Activated T-cell treated with anti-CD3 and anti-CD28 coated beads, Interleukin-2, amount 50 U/mL, for 72 hours (primary cell): Measurements from ENCODE around the gene XAB2. TPM values are rescaled to one million over a fixed set of nuclear protein-coding genes. Genes with fewer than 3 reads are reported as not detected.

Experiments
- ATAC-seq, 2 donors: fragments of 150-1000 bp; cut with Tn5 transposase; replicated peaks in 1 of 2; 2 replicates each; pipeline ENCODE4 v1.10.0; 2021; ENCODE audit warnings: moderate library complexity in 2 of 2, mild to moderate bottlenecking in 1 of 2
- DNase-seq, 2 donors: peaks; one replicate each; pipeline ENCODE4 v3.0.0; 2021 to 2022; ENCODE audit warnings: mixed read lengths in 1 of 2
- H3K27ac Mint-ChIP-seq: one replicate; pipeline ENCODE4 v1.8.0; 2022; ENCODE audit warnings: mild to moderate bottlenecking, moderate library complexity, mixed read lengths
- H3K27me3 Mint-ChIP-seq: one replicate; pipeline ENCODE4 v1.8.0; 2022; ENCODE audit warnings: low read depth, mixed read lengths
- H3K36me3 Mint-ChIP-seq, 2 donors: one replicate each; pipeline ENCODE4 v1.8.0; 2022; ENCODE audit warnings: mixed read lengths in 2 of 2, mild to moderate bottlenecking in 1 of 2; ENCODE audit not compliant: insufficient read depth in 2 of 2
- H3K4me1 Mint-ChIP-seq: one replicate; pipeline ENCODE4 v1.8.0; 2022; ENCODE audit warnings: low read depth, mixed read lengths
- H3K4me3 Mint-ChIP-seq, 2 donors: one replicate each; pipeline ENCODE4 v1.8.0; 2022; ENCODE audit warnings: mild to moderate bottlenecking in 2 of 2, mixed read lengths in 2 of 2, moderate library complexity in 2 of 2
- H3K9me3 Mint-ChIP-seq, 2 donors: one replicate each; pipeline ENCODE4 v1.8.0; 2022; ENCODE audit warnings: mixed read lengths in 2 of 2
- total RNA-seq, 2 donors: library from RNA; stranded (reverse); gene quantifications; one replicate each; pipeline ENCODE4 v1.2.3, GENCODE V29; 2022

The XAB2 gene
- total RNA-seq, 2 donors from 2014 or later = 53.3 to 59.3 TPM

DNA sequence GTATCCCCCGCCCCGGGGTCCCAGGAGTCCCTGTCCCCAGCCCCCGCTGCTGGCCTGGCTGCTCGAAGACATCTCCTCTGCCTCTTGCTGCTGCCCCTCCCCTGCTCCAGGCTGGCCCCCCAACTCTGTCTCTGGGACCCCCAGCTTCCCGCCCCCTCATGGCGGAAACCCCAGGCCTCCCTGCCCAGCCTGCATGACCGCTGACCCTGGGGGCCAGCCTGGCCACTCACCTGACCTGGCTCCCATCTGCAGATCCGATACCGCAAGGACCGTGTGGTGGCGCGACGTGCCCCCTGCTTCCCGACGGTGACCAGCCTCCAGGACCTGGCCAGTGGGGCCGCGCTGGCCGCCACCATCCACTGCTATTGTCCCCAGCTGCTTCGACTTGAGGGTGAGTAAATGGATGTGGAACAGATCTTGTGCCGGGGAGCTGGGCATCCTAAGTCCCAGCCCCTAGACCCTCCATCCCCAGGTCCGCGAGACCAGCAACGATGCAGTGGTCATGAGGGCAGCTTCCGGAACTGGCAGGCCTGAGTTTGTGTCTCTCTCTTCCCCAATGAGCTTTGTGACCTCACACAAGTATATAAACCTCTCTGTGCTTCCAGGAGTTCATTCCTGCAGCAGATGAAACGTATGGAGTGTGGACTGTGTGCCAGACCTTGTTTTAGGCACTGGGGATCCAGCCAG is 21.3 kb downstream of the XAB2 start:
- Mint-ChIP-seq H3K27me3 (no peaks in the 10 kb centered on the region), H3K9me3 (no peaks in the 10 kb centered on the region)

DNA sequence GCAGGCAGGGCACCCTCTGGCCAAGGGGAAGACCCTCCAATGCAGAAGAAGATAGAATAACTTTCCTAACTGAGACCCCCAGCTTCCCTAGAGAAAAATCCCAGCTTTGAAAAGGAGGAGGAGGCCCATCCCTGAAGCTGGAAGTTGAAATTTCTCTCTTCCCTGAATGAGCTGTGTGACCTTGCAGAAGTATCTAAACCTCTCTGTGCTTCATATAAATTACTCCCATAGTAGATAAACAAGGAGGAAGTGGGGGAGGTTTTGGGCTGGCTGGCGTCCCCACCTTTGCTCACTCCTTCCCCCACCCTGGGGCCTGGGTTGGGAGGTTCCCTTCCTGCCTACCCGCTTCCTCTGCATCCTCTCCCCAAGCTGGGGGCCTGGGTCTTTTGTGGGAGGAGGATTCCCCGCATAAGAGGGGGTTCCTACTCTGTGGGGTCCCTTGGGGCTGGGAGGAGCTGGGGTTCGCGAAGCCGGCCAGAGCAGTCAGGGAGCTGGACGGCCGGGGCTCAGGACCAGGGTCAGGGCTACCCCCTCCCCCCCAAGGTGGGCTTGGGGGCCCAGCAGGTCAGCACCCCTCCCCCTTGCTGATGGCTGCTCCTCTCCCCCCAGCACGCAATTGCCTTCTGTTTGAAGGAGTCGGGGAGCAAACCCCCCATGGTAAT is 22.0 kb downstream of the XAB2 start:
- ATAC-seq (no peak), DNase-seq (no peak)
- no peak overlapping the region for H3K4me3 Mint-ChIP-seq
- H3K36me3 Mint-ChIP-seq = no peaks in the 10 kb centered on the region
- H3K4me1 Mint-ChIP-seq = no peaks in the 10 kb centered on the region
- H3K9me3 Mint-ChIP-seq = no peaks in the 10 kb centered on the region
- H3K27ac Mint-ChIP-seq = no peak overlapping the region
- no peaks in the 10 kb centered on the region for H3K27me3 Mint-ChIP-seq

More for the DNA sequence above, 21.3 kb downstream of the XAB2 start:
- no peak overlapping the region for H3K4me3 Mint-ChIP-seq
- DNase-seq (no peak), ATAC-seq (no peak)
- no peak overlapping the region for H3K27ac Mint-ChIP-seq
- H3K36me3 Mint-ChIP-seq = no peaks in the 10 kb centered on the region
- H3K4me1 Mint-ChIP-seq = no peaks in the 10 kb centered on the region

DNA sequence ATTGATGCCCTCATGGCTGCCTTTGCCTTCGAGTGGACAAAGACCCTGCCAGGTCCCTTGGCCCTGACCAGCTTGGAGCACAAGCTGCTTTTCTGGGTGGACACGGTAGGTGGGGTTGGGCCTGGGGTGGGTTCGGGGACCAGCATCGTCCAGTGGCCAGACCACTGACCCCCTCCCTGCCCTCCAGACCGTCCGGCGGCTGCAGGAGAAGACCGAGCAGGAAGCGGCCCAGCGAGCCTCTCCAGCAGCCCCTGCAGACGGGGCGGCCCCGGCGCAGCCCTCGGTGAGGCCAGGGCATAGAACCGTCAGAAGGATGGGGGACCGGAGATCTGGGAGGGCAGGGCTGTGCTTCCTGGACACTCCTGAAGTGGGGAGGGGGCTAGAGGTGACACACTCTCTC is 23.1 kb downstream of the XAB2 start:
- Mint-ChIP-seq H3K36me3 (no peaks in the 10 kb centered on the region), H3K27me3 (no peaks in the 10 kb centered on the region), H3K27ac (no peak overlapping the region), H3K4me1 (no peaks in the 10 kb centered on the region), H3K9me3 (no peaks in the 10 kb centered on the region), H3K4me3 (no peak overlapping the region)
- no peak for DNase-seq
- no peak for ATAC-seq

DNA sequence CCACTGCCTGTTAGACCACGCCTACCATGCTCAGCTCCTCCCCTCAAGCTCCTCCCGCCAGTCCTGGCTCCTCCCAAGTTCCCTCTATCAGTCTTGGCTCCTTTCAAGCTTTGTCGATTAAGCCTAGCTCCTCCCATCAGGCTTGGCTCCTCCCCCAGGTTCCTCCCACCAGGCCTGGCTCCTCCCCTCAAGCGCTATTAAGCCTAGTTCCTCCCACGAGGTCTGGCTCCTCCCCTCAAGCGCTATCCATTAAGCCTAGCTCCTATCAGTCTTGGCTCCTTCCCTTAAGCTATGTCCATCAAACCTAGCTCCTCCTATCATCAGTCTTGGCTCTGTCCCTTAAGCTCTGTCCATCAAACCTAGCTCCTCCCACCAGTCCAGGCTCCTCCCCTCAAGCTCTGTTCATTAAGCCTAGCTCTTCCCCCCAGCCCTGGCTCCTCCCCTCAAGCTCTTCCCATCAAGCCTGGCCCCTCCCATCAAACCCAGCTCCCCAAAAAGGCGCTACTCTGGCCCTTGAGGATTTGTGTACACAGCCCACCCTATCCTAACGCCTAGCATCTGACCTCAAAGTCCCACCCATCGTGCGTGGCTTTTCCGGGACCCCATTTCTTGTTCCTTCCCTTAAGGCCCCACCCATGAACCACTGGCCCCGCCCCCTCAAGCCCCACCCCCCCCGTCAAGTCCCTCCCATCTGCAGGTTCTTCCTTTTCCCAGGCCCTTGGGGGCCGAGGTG is 23.7 kb downstream of the XAB2 start:
- Mint-ChIP-seq H3K4me1 (no peaks in the 10 kb centered on the region), H3K27ac (no peak overlapping the region), H3K27me3 (no peaks in the 10 kb centered on the region), H3K4me3 (no peak overlapping the region), H3K9me3 (peaks cover 1 to 3% of the 10 kb centered on the region in 2 donors), H3K36me3 (peaks cover 2 to 3% of the 10 kb centered on the region in 2 donors)
- DNase-seq (peak; percentile 35 to 46), ATAC-seq (peak; percentile 64 to 70)

DNA sequence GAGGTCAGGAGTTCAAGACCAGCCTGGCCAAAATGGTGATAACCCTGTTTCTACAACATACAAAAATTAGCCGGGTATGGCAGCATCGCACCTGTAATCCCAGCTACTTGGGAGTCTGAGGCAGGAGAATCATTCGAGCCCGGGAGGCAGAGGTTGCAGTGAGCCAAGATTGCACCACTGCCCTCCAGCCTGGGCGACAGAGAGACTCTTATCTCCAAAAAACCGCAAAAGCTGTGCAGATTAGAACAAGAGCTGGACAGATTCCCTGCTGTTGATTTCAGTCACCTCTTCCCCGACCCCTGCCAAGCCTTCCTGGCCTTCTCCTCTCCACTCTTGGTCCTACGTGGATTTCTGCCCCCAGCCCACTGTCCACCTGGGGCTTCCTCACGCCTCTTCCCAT is 25.4 kb downstream of the XAB2 start:
- peaks cover 1 to 4% of the 10 kb centered on the region in 2 donors for H3K9me3 Mint-ChIP-seq
- peaks cover under 1% of the 10 kb centered on the region for H3K27me3 Mint-ChIP-seq
- no peaks in the 10 kb centered on the region for H3K4me1 Mint-ChIP-seq
- no peak for ATAC-seq
- no peak overlapping the region for H3K4me3 Mint-ChIP-seq
- no peak overlapping the region for H3K27ac Mint-ChIP-seq
- H3K36me3 Mint-ChIP-seq = peaks cover 2 to 3% of the 10 kb centered on the region in 2 donors
- no peak for DNase-seq

DNA sequence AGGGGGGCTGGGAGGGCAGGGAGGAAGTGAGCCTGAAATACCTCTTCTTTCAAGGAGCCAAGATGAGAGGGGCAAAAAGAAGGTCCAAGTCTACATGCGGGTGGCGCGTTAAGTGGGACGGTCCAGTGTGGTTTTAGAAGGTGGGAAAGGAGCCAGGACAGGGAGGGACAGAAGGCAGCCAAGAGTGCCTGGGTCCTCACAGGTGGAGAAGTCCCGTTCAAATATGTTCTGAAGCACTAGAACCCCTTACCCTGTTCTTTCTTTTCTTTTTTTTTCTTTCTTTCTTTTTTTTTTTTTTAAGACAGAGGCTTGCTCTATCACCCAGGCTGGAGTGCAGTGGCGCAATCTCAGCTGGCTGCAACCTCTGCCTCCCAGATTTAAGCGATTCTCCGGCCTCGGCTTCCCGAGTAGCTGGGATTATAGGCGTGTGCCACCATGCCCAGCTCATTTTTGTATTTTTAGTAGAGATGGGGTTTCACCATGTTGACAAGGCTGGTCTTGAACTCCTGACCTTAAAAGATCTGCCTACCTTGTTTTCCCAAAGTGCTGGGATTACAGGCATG is 26.3 kb downstream of the XAB2 start:
- Mint-ChIP-seq H3K27ac (no peak overlapping the region), H3K4me3 (no peak overlapping the region), H3K36me3 (peaks cover 2 to 3% of the 10 kb centered on the region in 2 donors), H3K9me3 (peaks cover 1 to 7% of the 10 kb centered on the region in 2 donors), H3K4me1 (no peaks in the 10 kb centered on the region), H3K27me3 (peaks cover 10% of the 10 kb centered on the region)
- no peak for DNase-seq
- no peak for ATAC-seq

DNA sequence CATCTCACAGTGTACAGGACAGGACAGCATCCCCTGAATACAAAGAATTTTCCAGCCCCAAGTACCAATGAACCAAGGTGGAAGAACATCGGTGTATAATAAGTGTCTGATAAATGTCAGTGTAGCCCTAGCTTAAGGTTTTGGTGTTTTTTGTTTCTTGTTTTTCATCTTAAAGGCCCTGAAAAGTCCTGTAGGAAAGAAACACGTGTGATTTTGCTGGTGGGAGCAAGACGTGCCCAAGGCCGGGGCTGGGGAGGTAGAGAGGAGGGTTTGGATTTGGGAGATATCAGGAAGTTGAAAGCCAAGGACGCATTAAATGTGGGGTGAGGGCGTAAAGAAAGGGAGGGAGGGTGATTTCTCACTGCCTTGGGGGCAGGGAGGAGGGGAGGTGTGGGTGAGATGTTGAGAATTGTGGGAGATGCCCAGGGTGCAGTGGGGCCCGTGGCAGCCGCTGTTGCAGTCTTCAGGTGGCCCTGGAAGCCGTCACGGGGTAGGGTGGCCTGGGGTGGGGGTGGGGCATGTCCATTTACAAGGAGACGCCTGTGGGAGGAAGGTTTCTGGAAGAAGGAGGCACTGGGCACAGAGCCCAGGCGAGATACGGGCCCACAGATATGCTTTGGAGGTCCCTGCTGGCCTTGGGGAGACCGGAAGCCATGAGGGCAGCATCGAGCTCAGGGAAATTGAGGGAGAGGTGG is 27.0 kb downstream of the XAB2 start:
- DNase-seq (no peak), ATAC-seq (no peak)
- Mint-ChIP-seq H3K36me3 (peaks cover 2 to 3% of the 10 kb centered on the region in 2 donors), H3K27ac (no peak overlapping the region), H3K27me3 (peaks cover 16% of the 10 kb centered on the region), H3K4me3 (no peak overlapping the region), H3K9me3 (peaks cover 1 to 7% of the 10 kb centered on the region in 2 donors), H3K4me1 (no peaks in the 10 kb centered on the region)

DNA sequence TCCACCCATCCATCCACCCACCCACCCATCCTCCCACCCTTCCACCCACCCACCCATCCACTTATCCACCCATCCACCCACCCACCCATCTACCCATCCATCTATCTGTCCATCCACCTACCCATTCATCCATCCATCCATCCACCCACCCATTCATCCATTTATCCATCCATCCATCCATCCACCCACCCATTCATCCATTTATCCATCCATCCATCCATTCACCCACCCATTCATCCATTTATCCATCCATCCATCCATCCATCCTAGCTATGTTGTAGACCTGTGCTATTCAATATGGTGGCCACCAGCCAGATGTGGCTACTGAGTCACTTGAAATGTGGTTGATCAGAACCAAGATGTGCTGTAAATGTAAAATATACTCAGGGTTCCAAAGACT is 28.6 kb downstream of the XAB2 start:
- Mint-ChIP-seq H3K27ac (peak overlapping the region; percentile 59), H3K4me1 (no peaks in the 10 kb centered on the region), H3K36me3 (peaks cover 2 to 3% of the 10 kb centered on the region in 2 donors), H3K9me3 (peaks cover 1 to 7% of the 10 kb centered on the region in 2 donors), H3K4me3 (no peak overlapping the region), H3K27me3 (peaks cover 22% of the 10 kb centered on the region)
- DNase-seq (no peak), ATAC-seq (no peak)

DNA sequence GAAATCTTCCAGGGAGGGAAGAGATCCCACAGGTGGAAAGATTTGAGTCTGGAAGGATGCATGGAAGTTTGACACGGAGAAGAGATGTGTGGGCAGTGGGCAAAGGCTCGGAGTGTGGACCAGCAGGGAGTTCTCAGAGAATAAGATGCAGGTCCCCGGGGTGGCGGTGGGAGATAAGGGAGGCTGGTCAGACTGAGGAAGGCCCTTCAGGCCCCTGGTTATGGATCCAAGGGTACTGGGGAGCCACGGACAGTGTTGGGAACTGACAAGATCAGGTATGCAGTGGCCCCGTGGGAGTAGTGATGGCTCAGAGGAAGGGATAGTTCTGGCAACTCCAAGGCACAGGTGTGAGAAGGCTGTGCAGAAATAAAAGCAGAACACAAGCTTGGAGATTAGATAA is 31.2 kb downstream of the XAB2 start:
- Mint-ChIP-seq H3K27ac (no peak overlapping the region), H3K4me1 (peaks cover 6% of the 10 kb centered on the region), H3K9me3 (peaks cover 1 to 7% of the 10 kb centered on the region in 2 donors), H3K36me3 (peaks cover 2 to 3% of the 10 kb centered on the region in 2 donors), H3K4me3 (no peak overlapping the region), H3K27me3 (peaks cover 45% of the 10 kb centered on the region)
- ATAC-seq (no peak), DNase-seq (no peak)

DNA sequence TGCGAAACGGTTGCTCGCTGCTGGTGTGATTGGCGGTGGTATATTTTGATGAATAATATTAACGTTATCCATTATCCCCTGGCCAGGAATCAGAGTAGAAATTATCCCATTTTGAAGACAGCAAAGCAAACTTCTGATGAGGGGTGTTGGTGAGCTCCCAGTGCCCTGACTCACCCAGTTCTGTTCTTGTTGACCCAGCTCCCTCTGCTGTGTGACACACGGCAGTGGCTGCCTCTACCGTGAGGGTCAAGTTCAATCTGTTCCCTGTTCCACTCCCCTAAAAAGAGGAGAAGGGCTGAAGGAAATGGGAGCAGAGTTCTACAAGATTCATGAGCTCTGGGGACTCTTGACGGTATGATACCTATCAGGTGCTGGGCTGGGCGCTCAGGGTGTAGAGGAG is 31.7 kb downstream of the XAB2 start:
- peaks cover 2 to 3% of the 10 kb centered on the region in 2 donors for H3K36me3 Mint-ChIP-seq
- peaks cover 6% of the 10 kb centered on the region for H3K4me1 Mint-ChIP-seq
- no peak overlapping the region for H3K4me3 Mint-ChIP-seq
- no peak for ATAC-seq
- no peak for DNase-seq
- no peak overlapping the region for H3K27ac Mint-ChIP-seq
- peaks cover 45% of the 10 kb centered on the region for H3K27me3 Mint-ChIP-seq
- H3K9me3 Mint-ChIP-seq = peaks cover 1 to 7% of the 10 kb centered on the region in 2 donors

DNA sequence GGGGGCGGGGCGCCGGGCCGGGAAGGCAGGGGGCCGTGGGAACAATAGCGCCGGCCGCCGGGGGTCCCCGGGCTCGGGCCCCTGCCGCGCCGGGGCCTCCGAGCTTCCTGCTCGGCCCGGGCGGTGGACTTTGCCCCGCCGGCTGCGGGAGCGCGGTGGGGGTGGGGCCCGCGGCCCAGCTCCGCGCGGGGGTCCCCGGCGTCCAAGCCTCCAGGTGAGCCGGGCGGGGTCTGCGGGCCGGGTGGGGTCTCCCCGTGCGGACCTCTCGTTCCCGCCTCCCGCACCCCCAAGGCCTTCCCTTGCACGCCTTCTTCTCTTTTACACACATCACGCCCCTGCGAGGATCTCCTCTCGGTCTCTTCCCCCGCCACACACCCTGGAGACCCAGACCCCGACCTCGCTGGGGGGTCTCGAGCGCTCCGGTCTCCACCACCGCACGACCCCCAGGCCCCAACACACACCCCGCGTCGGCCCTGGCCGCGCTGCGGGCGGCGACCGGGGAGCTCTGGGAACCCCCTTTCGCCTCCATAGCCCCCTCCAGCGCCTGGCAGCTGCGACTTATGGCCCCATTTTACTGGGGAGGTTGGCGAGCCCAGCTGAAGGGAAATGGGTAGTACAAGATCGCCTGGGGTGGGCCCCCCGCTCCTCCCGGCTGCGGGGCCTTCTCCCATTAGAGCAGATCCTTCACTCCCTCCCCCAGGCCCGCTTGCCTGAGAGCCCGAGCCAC is 33.0 kb downstream of the XAB2 start:
- DNase-seq (no peak), ATAC-seq (peak in 1 of 2 donors; percentile 15)
- H3K9me3 Mint-ChIP-seq = peaks cover 1 to 7% of the 10 kb centered on the region in 2 donors
- peaks cover 45% of the 10 kb centered on the region for H3K27me3 Mint-ChIP-seq
- no peak overlapping the region for H3K27ac Mint-ChIP-seq
- H3K4me3 Mint-ChIP-seq = peak overlapping the region; percentile 78 to 79
- H3K36me3 Mint-ChIP-seq = peaks cover 2 to 3% of the 10 kb centered on the region in 2 donors
- peaks cover 6% of the 10 kb centered on the region for H3K4me1 Mint-ChIP-seq

DNA sequence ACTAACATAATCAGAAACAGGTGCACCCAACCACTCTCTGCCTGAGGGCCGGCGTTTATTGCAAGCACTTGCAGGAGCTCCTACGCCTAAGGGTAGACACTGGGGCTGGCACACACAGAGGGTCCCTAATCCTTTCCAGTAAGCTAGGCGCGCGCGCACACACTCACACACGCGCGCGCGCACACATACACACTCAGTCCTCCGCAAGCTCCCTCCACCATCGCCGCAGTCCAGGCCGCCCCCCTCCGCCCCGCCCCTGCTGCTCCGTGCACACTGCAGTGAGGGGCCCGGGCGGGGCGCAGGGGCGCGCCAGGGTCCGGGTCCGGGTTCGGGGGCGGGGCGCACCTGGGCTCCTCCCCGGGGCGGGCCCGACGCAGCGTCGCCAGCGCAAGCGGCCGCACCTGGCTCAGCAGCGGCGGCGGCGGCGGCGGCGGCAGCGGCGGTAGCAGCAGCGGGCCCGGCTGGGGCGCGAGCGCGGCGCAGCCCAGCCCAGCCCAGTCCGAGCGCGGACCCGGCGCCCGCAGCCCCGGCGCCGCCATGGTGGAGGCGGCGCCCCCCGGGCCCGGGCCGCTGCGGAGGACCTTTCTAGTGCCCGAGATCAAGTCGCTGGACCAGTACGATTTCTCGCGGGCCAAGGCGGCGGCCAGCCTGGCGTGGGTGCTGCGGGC is 33.7 kb downstream of the XAB2 start, which contains the start of gene CAMSAP3:
Gene CAMSAP3 (plus strand): TSS at position 398 of the 668 bp plus-strand sequence. CDS start 140 bp downstream, at position 538.
- DNase-seq = peak; percentile 55 to 70
- peak; percentile 87 to 89 for ATAC-seq
- peak within 1 kb of the TSS; percentile 78 to 79 for H3K4me3 Mint-ChIP-seq
- no peaks in the 10 kb centered on the region for H3K36me3 Mint-ChIP-seq
- peaks cover 0 to 3% of the 10 kb centered on the region in 2 donors for H3K9me3 Mint-ChIP-seq
- no peak within 1 kb of the TSS for H3K27ac Mint-ChIP-seq
- peaks cover 45% of the 10 kb centered on the region for H3K27me3 Mint-ChIP-seq
- H3K4me1 Mint-ChIP-seq = peaks cover 6% of the 10 kb centered on the region
